ENCODE results near the gene ECI2.

The ECI2 gene

DNA sequence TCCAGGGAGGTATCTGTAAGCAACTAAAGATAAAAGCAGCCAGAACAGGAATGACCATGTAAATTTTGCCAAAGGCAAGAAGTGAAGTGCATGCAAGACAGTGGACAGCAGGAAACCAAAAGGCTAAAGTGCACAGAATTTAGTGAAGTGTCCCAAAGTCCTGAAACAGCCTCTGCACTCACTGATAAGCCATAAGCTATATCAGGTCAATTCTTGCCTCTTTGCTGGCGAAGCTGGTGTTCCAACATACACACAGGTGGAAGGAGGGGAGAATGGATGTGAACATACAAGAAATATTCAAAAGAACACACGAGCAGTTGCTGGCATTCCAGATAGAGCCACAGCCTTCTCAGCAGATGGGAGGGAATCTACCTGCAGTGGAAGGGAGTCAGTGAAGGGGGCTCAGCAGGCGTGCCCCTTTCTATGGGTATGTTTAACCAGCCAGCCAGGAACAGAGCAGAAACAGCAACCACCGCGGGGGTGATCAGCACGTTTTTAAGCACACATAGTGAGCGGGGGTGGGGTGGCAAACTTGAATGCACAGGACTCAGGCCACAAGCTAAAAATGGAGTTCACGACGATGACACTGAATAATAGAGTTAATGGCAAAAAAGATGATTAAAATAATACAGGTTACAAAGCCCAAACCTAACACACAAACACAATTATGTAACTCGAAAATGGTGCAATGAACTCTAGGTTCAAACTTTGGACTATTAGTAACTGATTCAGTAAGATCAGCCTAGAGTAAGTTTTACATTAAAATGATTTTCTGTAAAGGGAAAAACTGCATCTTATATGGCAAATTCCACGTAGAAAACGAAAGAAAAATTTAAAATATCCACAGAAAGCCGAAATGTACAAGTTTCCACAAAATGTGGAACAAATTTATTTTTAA is 1.2 kb downstream of the ECI2 start:
- H3K4me3 ChIP-seq (ENCODE audit: control insufficient read depth, low read depth, low read length): peak overlapping the region; percentile 94
- TF ChIP-seq, protein P1, sequence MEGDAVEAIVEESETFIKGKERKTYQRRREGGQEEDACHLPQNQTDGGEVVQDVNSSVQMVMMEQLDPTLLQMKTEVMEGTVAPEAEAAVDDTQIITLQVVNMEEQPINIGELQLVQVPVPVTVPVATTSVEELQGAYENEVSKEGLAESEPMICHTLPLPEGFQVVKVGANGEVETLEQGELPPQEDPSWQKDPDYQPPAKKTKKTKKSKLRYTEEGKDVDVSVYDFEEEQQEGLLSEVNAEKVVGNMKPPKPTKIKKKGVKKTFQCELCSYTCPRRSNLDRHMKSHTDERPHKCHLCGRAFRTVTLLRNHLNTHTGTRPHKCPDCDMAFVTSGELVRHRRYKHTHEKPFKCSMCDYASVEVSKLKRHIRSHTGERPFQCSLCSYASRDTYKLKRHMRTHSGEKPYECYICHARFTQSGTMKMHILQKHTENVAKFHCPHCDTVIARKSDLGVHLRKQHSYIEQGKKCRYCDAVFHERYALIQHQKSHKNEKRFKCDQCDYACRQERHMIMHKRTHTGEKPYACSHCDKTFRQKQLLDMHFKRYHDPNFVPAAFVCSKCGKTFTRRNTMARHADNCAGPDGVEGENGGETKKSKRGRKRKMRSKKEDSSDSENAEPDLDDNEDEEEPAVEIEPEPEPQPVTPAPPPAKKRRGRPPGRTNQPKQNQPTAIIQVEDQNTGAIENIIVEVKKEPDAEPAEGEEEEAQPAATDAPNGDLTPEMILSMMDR (IDR thresholded peaks at IDR 0.05; ENCODE audit: control insufficient read depth, insufficient read depth, low read depth, low read length, missing control alignments): no peak
- no peak for DNase-seq (ENCODE audit: low read depth)

DNA sequence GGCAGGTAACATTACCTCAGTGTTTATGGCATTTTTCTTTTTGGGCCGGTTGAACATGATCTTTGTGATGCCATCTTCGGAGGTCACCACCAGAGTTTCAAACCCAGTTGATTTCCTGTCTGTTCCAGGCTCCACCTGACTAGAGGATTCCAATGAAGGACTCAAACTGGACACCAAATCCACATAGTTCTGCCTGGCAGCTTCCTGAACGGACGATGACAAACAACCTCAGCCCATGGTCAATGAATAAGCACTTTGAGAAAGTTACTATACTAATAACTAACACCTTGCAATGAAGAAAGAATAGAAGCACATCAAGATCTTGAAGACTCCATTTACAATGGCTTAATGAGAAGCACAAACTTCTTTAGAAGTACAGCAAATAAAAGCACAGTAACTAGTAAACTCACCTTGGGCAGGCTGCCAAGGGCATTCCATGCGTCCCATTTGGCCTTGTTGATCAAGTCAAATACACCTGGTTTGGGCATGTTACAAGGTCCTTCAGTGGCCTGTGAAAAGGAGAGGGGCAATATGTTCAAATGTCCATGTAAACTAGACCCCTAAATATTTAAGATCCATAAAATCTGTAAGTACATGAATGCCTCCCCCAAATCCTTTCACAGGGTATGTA is 4.9 kb downstream of the ECI2 start:
- TF ChIP-seq, protein P1 (IDR thresholded peaks at IDR 0.05; ENCODE audit: control insufficient read depth, insufficient read depth, low read depth, low read length, missing control alignments): no peak
- DNase-seq (ENCODE audit: low read depth): no peak
- H3K4me3 ChIP-seq (ENCODE audit: control insufficient read depth, low read depth, low read length): no peak overlapping the region

DNA sequence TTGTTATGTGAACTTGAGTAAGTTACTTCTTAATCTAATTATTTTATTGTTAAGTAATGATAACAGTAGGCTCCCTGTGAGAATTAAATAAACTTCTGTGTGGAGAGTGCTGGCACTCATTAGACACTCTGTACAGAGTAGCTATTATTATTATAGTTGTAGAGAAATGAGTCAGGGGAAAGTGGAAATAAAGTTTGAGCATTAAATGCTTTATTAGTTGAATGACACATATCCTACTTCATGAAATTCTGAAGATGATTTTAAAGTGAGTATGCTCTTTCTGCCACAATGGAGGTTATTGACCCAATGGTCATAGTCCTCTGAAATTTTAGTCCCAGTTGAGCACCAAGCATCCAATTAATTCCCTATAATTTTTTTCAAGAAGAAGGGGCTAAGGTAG is 5.9 kb downstream of the ECI2 start:
- TF ChIP-seq, protein P1 (IDR thresholded peaks at IDR 0.05; ENCODE audit: control insufficient read depth, insufficient read depth, low read depth, low read length, missing control alignments): no peak
- DNase-seq (ENCODE audit: low read depth): no peak
- no peak overlapping the region for H3K4me3 ChIP-seq (ENCODE audit: control insufficient read depth, low read depth, low read length)

DNA sequence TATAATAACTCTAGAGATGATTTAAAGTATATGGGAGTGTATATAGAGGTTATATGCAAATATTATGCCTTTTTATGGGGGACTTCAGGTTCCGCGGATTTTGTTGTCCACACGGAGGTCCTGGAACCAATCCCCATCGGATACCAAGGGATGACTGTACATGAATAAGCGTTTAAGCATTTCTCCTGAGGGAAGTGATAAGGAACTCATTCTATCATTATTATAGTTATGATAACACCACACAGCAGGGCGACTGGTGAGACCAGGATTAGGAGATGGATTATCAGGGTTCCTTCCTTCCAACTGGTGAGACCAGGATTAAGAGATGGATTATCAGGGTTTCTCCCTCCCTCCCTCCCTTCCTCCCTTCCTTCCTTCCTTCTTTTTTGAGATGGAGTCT is 6.6 kb downstream of the ECI2 start:
- DNase-seq (ENCODE audit: low read depth): no peak
- TF ChIP-seq, protein P1 (IDR thresholded peaks at IDR 0.05; ENCODE audit: control insufficient read depth, insufficient read depth, low read depth, low read length, missing control alignments): no peak

DNA sequence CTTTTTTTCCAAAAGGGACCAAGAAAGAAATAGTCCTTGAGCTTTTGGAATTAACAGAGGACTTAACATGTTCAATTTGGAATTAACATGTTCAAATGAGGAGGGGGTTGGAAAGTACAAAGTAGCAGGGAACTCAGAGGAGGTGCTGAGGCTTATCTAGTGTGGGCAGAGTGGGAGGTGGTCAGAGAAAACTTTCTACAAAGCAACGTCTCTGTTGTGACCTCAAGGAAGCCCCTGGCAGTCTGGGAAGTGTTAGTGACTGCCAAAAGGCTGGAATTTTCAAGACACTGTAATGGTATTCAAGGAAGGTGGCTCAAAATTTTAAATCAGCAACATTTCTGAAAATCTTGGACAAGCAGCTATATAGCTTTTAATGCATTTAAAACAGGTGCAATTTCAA is 7.3 kb downstream of the ECI2 start:
- no peak overlapping the region for H3K4me3 ChIP-seq (ENCODE audit: control insufficient read depth, low read depth, low read length)
- DNase-seq (ENCODE audit: low read depth): no peak
- TF ChIP-seq, protein P1 (IDR thresholded peaks at IDR 0.05; ENCODE audit: control insufficient read depth, insufficient read depth, low read depth, low read length, missing control alignments): no peak

More for the DNA sequence above, 6.6 kb downstream of the ECI2 start:
- H3K4me3 ChIP-seq (ENCODE audit: control insufficient read depth, low read depth, low read length): no peak overlapping the region

DNA sequence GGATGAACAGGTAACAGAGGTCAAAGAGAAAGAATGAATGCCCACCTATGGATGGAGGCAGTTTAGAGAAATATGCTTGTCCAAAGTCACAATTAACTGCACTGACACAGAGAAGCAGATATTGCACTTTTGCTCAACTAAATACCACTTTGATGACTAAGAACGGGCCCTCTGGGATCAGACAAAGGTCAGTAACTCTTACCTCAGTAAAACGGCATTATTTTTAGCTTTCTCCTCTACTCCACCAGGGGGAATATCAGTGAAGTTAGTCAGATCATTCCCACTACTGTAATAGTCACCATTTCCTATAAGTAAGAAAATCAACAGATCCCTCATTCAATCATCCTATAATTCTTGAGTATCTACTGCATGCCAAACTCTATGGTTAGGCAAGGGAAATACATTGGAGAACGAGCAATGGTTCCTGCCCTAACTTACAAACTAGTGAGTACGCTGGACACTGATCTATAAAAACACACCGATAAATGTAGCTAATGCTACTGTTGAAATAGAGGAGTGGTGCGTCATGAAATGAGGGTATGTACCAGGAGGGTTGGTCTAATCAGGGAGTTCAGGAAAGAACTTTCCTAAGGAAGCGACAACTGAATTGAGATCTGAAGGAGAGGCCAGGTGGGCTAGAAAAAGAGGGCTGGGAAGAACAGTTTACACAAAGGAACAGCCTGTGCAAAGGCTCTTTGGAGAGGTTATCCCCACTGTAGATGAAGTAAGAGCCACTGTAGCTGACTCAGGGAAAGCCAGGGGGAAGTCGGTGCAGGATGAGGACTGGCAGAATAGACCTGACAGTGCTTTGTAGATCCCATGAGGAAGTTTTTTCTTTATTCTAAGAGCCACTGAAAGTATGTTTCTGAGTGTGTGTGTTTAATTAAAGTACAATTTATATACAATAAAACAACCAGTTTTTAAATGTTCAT is 9.2 kb downstream of the ECI2 start:
- TF ChIP-seq, protein P1 (IDR thresholded peaks at IDR 0.05; ENCODE audit: control insufficient read depth, insufficient read depth, low read depth, low read length, missing control alignments): peak; percentile 45
- H3K4me3 ChIP-seq (ENCODE audit: control insufficient read depth, low read depth, low read length): no peak overlapping the region
- DNase-seq (ENCODE audit: low read depth): peak; percentile 72
